K562 (cell line): ENCODE results near the gene YAF2. TPM values are rescaled to one million over a fixed set of nuclear protein-coding genes. Genes with fewer than 3 reads are reported as not detected.
A peak's percentile ranks its signal among the peaks of the same experiment; 100 is the strongest.

Source experiments
- BDP1 ChIP-seq: IDR thresholded peaks from 3 replicates; pipeline ENCODE4 v1.6.1; 2011; ENCODE audit not compliant: insufficient read length, insufficient read depth
- ELF2 ChIP-seq: fragments of 250-450 bp; sonication (Bioruptor Pico); IDR thresholded peaks from 2 replicates; pipeline ENCODE4 v1.5.0; 2021; ENCODE audit warnings: mild to moderate bottlenecking
- ETV5 ChIP-seq: sonication (generic); formaldehyde crosslinking; IDR thresholded peaks from 2 replicates; pipeline ENCODE4 v1.4.0; 2020; ENCODE audit warnings: low read depth, mild to moderate bottlenecking, missing genetic modification reagents
- FOXA1 ChIP-seq: fragments of 450-650 bp; IDR thresholded peaks from 2 replicates; pipeline ENCODE4 v1.6.1; 2016; ENCODE audit warnings: mild to moderate bottlenecking, borderline replicate concordance
- KLF6 ChIP-seq: fragments of 250-450 bp; sonication (Bioruptor Pico); IDR thresholded peaks from 2 replicates; pipeline ENCODE4 v1.4.0; 2020; ENCODE audit warnings: mild to moderate bottlenecking, moderate library complexity, borderline replicate concordance
- MBD2 ChIP-seq: sonication (generic); IDR thresholded peaks from 2 replicates; pipeline ENCODE4 v1.6.1; 2016; ENCODE audit warnings: low read depth, borderline replicate concordance
- MTA3 ChIP-seq: fragments of 450-650 bp; formaldehyde crosslinking; IDR thresholded peaks from 2 replicates; pipeline ENCODE4 v1.6.1; 2017; ENCODE audit warnings: mild to moderate bottlenecking, borderline replicate concordance
- MYC ChIP-seq, 2 experiments: fragments of 250-450 bp in 1 of 2; sonication (Bioruptor Pico) in 1 of 2; IDR thresholded peaks; 2 replicates each; pipeline versions ENCODE4 v1.5.1 to v1.6.1; 2012 to 2021; ENCODE audit warnings: low read depth in 2 of 2, borderline replicate concordance in 1 of 2, improper control_type of control experiment in 1 of 2, low read length in 1 of 2, mild to moderate bottlenecking in 1 of 2, moderate library complexity in 1 of 2
- NFRKB ChIP-seq: fragments of 450-650 bp; IDR thresholded peaks from 2 replicates; pipeline ENCODE4 v1.6.1; 2016; ENCODE audit warnings: low read depth
- NR2C2 ChIP-seq, 2 experiments: fragments of 200-800 bp in 1 of 2; sonication (Bioruptor generic) in 1 of 2; sonication (generic) in 1 of 2; formaldehyde crosslinking in 1 of 2; IDR thresholded peaks; 2 replicates each; pipeline versions ENCODE4 v1.6.1 to v1.8.0; 2016 to 2022; ENCODE audit warnings: mild to moderate bottlenecking in 1 of 2, missing compliant biosample characterization in 1 of 2, missing genetic modification characterization in 1 of 2, missing genetic modification reagents in 1 of 2
- OTX1 ChIP-seq: fragments of 450-650 bp; formaldehyde crosslinking; IDR thresholded peaks from 2 replicates; pipeline ENCODE4 v1.4.0; 2022; ENCODE audit warnings: mild to moderate bottlenecking
- RNF2 ChIP-seq: sonication (generic); IDR thresholded peaks from 2 replicates; pipeline ENCODE4 v1.6.1; 2016
- TAF7 ChIP-seq: fragments of 450-650 bp; IDR thresholded peaks from 2 replicates; pipeline ENCODE4 v1.6.1; 2016; ENCODE audit warnings: missing genetic modification characterization, missing compliant biosample characterization
- THRAP3 ChIP-seq: fragments of 450-650 bp; IDR thresholded peaks from 2 replicates; pipeline ENCODE4 v1.6.1; 2016; ENCODE audit warnings: mild to moderate bottlenecking, inconsistent platforms, borderline replicate concordance
- ZNF507 ChIP-seq: conservative IDR thresholded peaks from 2 replicates; pipeline ENCODE4 v1.6.1; 2017; ENCODE audit warnings: missing genetic modification characterization, missing compliant biosample characterization
- ZNF79 ChIP-seq: fragments of 250-450 bp; sonication (Bioruptor Pico); IDR thresholded peaks from 2 replicates; pipeline ENCODE4 v1.4.0; 2020; ENCODE audit warnings: low read depth, mild to moderate bottlenecking, moderate library complexity
- polyA plus RNA-seq, 8 experiments: library from polyadenylated mRNA; depleted of rRNA in 4 of 8; stranded (reverse) in 5 of 8; unstranded in 3 of 8; fragments of >200 nt; fragmentation: Nextera tagmentation in 2 of 8; fragmentation: Illumina TruSeq in 1 of 8; extraction: Ambion mirVana in 2 of 8; extraction: Trizol in 1 of 8; gene quantifications; 2 replicates each; pipeline versions ENCODE4 v1.2.1 to v1.2.3, GENCODE V29; 2011 to 2014; ENCODE audit warnings: inconsistent platforms in 1 of 8, missing spikeins in 1 of 8
- total RNA-seq, 7 experiments: library from RNA; depleted of rRNA in 6 of 7; stranded (reverse); fragments of >200 nt in 6 of 7; fragmentation: Illumina TruSeq in 2 of 7; extraction: Trizol in 2 of 7; gene quantifications; 2 replicates each; pipeline versions ENCODE4 v1.2.1 to v1.2.3, GENCODE V29; 2011 to 2021; ENCODE audit warnings: low replicate concordance in 1 of 7
- TF ChIP-seq, protein P1 (sequence below): sonication (generic); formaldehyde crosslinking; IDR thresholded peaks from 2 replicates; pipeline ENCODE4 v1.8.0; 2023; ENCODE audit warnings: mild to moderate bottlenecking, missing genetic modification reagents
- TF ChIP-seq, protein P2 (sequence below): fragments of 250-450 bp; sonication (Bioruptor Pico); IDR thresholded peaks from 2 replicates; pipeline ENCODE4 v1.8.0; 2021; ENCODE audit warnings: moderate library complexity, mild to moderate bottlenecking, inconsistent platforms
- TF ChIP-seq, protein P3 (sequence below), 3 experiments: IDR thresholded peaks in 2 of 3; conservative IDR thresholded peaks in 1 of 3; 2 replicates each; pipeline ENCODE4 v1.5.1; 2011 to 2012; ENCODE audit warnings: low read length in 3 of 3, mild to moderate bottlenecking in 3 of 3, control low read depth in 2 of 3, improper control_type of control experiment in 1 of 3, inconsistent platforms in 1 of 3, low read depth in 1 of 3, mixed read lengths in 1 of 3, moderate library complexity in 1 of 3; ENCODE audit not compliant: insufficient read depth in 2 of 3
- TF ChIP-seq, protein P4 (sequence below): fragments of 450-650 bp; IDR thresholded peaks from 2 replicates; pipeline ENCODE4 v1.6.1; 2016; ENCODE audit warnings: borderline replicate concordance

The YAF2 gene
- total and polyA plus RNA-seq, 9 of the 15 experiments (the other 6 are each of a cell fraction or from before 2014, with no cell fraction given) = 10.6 to 26.4 (median 21.3) TPM

DNA sequence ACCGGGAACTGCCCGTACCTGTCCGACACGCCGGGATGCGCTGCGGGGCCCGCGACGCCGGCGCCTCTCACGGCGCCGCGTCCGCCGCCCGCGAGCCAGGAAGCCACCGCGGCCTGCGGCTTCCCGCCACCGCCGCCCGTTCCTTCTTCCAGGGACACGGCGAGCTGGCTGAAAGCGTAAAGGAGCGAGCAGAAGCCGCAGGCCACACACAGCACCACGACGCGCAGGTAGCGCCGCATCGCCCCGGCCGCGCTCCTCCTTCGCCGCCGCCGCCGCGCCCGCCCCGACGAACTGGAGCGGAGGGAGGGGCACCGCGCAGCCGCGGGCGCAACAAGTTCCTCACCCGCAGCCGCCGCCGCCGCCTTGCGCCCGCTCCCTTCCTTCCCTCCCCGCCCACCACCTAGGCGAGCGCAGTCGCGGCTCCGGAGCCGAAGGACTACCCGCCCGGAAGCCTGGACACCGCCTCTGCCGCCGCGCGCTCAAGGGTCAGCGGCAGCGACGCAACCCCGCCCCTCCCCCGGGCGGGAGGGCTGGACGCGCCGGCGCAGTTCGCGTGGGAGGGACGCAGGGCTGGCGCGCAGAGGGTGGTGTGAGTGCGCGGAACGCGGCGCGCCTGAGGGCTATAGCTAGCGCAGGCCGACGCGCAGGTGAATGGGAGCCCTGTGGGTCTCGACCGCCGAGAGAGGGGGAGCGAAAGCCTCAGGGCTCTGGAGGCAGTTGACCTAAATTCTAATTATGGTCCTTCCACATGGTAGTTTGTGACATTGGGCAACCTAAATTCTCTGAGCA, 93.4 kb downstream of the YAF2 start, which contains the start of gene GXYLT1 (continued):
- TF ChIP-seq, protein P1, sequence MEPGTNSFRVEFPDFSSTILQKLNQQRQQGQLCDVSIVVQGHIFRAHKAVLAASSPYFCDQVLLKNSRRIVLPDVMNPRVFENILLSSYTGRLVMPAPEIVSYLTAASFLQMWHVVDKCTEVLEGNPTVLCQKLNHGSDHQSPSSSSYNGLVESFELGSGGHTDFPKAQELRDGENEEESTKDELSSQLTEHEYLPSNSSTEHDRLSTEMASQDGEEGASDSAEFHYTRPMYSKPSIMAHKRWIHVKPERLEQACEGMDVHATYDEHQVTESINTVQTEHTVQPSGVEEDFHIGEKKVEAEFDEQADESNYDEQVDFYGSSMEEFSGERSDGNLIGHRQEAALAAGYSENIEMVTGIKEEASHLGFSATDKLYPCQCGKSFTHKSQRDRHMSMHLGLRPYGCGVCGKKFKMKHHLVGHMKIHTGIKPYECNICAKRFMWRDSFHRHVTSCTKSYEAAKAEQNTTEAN (CRISPR knock-in tag) = peak; percentile 57; the same call in 1 of the 2 replicates
- TF ChIP-seq NFRKB = no peak
- TF ChIP-seq ZNF79 (CRISPR knock-in tag) = no peak
- TF ChIP-seq THRAP3 = no peak
- TF ChIP-seq ZNF507 (tag) = no peak
- TF ChIP-seq OTX1 = no peak
- TF ChIP-seq ETV5 (CRISPR knock-in tag) = peak; percentile 85
- no peak for TF ChIP-seq TAF7 (tag)
- peak; percentile 64; the same call in 1 of the 2 replicates for TF ChIP-seq MYC (IDR thresholded peaks at IDR 0.05; ENCODE audit: low read depth, low read length)
- no peak for TF ChIP-seq MYC (CRISPR knock-in tag; IDR thresholded peaks at IDR 0.05; ENCODE audit: borderline replicate concordance, low read depth)
- TF ChIP-seq NR2C2 (CRISPR knock-in tag; IDR thresholded peaks at IDR 0.05) = peak; percentile 60; the same call in 1 of the 2 replicates
- TF ChIP-seq NR2C2 (tag; IDR thresholded peaks at IDR 0.05) = peak; percentile 91
- no peak for TF ChIP-seq ELF2 (CRISPR knock-in tag)
- no peak for TF ChIP-seq FOXA1
- peak; percentile 66; the same call in 1 of the 2 replicates for TF ChIP-seq MTA3
- no peak for TF ChIP-seq KLF6 (CRISPR knock-in tag)
- TF ChIP-seq, protein P2, sequence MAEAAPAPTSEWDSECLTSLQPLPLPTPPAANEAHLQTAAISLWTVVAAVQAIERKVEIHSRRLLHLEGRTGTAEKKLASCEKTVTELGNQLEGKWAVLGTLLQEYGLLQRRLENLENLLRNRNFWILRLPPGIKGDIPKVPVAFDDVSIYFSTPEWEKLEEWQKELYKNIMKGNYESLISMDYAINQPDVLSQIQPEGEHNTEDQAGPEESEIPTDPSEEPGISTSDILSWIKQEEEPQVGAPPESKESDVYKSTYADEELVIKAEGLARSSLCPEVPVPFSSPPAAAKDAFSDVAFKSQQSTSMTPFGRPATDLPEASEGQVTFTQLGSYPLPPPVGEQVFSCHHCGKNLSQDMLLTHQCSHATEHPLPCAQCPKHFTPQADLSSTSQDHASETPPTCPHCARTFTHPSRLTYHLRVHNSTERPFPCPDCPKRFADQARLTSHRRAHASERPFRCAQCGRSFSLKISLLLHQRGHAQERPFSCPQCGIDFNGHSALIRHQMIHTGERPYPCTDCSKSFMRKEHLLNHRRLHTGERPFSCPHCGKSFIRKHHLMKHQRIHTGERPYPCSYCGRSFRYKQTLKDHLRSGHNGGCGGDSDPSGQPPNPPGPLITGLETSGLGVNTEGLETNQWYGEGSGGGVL (CRISPR knock-in tag) = no peak
- TF ChIP-seq, protein P3, sequence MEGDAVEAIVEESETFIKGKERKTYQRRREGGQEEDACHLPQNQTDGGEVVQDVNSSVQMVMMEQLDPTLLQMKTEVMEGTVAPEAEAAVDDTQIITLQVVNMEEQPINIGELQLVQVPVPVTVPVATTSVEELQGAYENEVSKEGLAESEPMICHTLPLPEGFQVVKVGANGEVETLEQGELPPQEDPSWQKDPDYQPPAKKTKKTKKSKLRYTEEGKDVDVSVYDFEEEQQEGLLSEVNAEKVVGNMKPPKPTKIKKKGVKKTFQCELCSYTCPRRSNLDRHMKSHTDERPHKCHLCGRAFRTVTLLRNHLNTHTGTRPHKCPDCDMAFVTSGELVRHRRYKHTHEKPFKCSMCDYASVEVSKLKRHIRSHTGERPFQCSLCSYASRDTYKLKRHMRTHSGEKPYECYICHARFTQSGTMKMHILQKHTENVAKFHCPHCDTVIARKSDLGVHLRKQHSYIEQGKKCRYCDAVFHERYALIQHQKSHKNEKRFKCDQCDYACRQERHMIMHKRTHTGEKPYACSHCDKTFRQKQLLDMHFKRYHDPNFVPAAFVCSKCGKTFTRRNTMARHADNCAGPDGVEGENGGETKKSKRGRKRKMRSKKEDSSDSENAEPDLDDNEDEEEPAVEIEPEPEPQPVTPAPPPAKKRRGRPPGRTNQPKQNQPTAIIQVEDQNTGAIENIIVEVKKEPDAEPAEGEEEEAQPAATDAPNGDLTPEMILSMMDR (IDR thresholded peaks at IDR 0.05 in 2 of 3, conservative IDR thresholded peaks at IDR 0.05 in 1 of 3; ENCODE audit: insufficient read depth in 2 of 3, low read depth in 1 of 3, low read length in 3 of 3) = 0 out of 6 replicates have a peak, but pooled peaks of 1 of the 3 experiments have one; percentile 1
- no peak for TF ChIP-seq BDP1
- TF ChIP-seq, protein P4, sequence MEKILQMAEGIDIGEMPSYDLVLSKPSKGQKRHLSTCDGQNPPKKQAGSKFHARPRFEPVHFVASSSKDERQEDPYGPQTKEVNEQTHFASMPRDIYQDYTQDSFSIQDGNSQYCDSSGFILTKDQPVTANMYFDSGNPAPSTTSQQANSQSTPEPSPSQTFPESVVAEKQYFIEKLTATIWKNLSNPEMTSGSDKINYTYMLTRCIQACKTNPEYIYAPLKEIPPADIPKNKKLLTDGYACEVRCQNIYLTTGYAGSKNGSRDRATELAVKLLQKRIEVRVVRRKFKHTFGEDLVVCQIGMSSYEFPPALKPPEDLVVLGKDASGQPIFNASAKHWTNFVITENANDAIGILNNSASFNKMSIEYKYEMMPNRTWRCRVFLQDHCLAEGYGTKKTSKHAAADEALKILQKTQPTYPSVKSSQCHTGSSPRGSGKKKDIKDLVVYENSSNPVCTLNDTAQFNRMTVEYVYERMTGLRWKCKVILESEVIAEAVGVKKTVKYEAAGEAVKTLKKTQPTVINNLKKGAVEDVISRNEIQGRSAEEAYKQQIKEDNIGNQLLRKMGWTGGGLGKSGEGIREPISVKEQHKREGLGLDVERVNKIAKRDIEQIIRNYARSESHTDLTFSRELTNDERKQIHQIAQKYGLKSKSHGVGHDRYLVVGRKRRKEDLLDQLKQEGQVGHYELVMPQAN = no peak
- peak; percentile 54; the same call in 1 of the 2 replicates for TF ChIP-seq MBD2
- no peak; the same call in 1 of the 2 replicates for TF ChIP-seq RNF2
